SK-MEL-5 (cell line): ENCODE results near the gene LDB3. TPM values are rescaled to one million over a fixed set of nuclear protein-coding genes. Genes with fewer than 3 reads are reported as not detected.

Experiments used
- DNase-seq: peaks from one replicate; pipeline ENCODE4 v3.0.0-alpha.2; 2016; ENCODE audit warnings: low read depth, low spot score
- in situ Hi-C: cut with HindIII; loops from 2 replicates; pipeline ENCODE4 v1.10.0; 2016; ENCODE audit warnings: low sequenced_read_pairs, high pct_unique_total_duplicates, low pct_unique_long_range_greater_than_20kb
- total RNA-seq: library from RNA; depleted of rRNA; stranded (reverse); fragments of >200 nt; shearing (Covaris generic); gene quantifications from 2 replicates; pipeline ENCODE4 v1.2.3, GENCODE V29; 2014

LDB3 gene
- total RNA-seq, 1 experiment from 2014 or later = 0.61 TPM

- no peak for DNase-seq
- in situ Hi-C loops = no loop called here
These were observed 5.7 kb downstream of the LDB3 start for GRCh38 chr10:86673827-86674581.

- in situ Hi-C loops = no loop called here
- DNase-seq = no peak
These were observed 6.6 kb downstream of the LDB3 start for GRCh38 chr10:86674912-86675311.

DNA sequence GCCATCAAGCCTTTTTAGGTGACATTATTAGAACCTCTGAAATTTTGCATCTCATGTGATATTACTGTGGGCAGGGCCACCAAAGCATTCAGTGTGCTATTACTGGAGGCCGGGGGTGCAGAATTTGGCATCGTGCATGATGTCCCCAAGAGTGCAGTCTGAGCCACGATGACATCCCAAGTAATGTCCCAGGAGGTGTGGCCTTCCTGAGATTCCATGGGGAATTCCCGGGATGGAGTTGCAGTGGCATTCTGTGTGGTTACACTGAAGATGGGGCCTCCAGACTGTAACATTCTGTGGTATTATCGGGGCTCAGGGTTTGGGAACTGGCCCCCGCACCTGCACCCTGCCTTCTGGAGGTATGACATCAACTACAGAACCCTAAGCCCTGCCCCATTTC is 9.1 kb downstream of the LDB3 start:
- no peak for DNase-seq

DNA sequence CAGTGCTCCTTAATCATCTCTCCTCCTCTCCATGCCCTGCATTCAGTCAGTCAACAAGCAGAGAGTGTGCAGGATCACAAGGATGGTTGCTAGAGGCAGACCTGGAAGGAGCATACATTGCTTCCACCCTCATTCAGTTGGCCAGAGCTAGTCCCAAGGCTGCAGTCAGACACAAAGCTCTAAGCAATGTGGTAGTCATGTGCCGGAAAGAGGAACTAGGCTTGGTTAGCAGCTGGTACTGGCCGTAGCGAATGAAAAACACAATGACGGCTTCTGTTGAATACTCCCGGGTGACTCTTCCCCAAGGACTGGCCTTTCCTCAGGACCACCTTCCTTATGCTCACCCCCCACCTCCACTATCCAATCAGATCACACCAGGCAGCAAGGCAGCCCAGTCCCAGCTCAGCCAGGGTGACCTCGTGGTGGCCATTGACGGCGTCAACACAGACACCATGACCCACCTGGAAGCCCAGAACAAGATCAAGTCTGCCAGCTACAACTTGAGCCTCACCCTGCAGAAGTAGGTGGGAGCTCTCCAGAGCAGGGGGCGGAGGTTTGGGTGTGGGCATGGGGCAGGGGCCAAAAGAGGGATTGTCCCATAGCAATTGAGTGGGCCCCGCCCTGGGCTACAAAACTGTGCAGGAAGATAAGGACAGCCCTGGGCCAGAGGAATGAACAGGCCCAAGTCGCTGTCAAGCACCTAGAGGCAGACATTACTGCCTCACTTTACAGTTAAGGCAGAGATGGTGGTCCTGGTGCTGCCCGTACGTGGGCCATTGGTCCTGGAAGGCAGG is 10.9 kb downstream of the LDB3 start:
- in situ Hi-C loops = no loop called here

More for the DNA sequence above, 9.1 kb downstream of the LDB3 start:
- in situ Hi-C loops = no loop called here

GRCh38 chr10:86681047-86681446 is 12.7 kb downstream of the LDB3 start:
- in situ Hi-C loops = no loop called here

More for the DNA sequence above, 10.9 kb downstream of the LDB3 start:
- peak; percentile 93 for DNase-seq

DNA sequence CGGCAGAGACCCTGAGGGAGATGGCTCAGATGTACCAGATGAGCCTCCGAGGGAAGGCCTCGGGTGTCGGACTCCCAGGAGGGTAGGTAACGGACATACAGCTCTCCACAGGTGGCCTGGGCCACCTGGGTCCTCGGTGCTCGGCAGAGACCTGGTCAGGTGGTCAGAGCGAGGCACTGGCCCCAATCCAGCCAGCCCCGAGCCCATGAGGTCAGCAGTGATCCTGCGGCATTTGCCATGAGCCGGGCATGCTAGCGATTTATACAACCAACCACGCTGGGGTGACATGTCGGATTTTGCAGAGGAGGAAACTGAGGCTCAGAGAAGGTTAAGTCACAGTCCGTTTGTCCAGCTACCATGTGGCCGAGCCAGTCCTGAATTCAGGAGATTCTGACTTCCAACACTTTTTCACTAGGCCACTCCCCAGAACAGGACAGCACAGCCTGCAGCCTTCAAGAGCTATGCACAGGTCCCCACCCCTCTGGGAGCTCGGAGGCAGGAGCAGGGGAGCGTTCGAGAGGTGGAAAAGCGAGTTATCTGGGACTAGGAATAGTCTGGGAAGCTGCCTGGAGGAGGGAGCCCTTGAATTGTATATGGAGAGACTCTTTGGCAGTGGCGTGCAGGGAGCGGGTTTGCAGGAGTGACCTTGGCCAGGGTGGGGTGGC is 13.5 kb downstream of the LDB3 start:
- in situ Hi-C loops = no loop called here
- no peak for DNase-seq

More at GRCh38 chr10:86681047-86681446, 12.7 kb downstream of the LDB3 start:
- no peak for DNase-seq

- in situ Hi-C loops = no loop called here
These were observed 14.4 kb downstream of the LDB3 start for GRCh38 chr10:86682675-86683074.

GRCh38 chr10:86684331-86685097 is 16.2 kb downstream of the LDB3 start:
- in situ Hi-C loops = no loop called here
- peak; percentile 51 for DNase-seq

More at GRCh38 chr10:86682675-86683074, 14.4 kb downstream of the LDB3 start:
- no peak for DNase-seq

- in situ Hi-C loops = no loop called here
- no peak for DNase-seq
These were observed 17.1 kb downstream of the LDB3 start for GRCh38 chr10:86685416-86685815.

DNA sequence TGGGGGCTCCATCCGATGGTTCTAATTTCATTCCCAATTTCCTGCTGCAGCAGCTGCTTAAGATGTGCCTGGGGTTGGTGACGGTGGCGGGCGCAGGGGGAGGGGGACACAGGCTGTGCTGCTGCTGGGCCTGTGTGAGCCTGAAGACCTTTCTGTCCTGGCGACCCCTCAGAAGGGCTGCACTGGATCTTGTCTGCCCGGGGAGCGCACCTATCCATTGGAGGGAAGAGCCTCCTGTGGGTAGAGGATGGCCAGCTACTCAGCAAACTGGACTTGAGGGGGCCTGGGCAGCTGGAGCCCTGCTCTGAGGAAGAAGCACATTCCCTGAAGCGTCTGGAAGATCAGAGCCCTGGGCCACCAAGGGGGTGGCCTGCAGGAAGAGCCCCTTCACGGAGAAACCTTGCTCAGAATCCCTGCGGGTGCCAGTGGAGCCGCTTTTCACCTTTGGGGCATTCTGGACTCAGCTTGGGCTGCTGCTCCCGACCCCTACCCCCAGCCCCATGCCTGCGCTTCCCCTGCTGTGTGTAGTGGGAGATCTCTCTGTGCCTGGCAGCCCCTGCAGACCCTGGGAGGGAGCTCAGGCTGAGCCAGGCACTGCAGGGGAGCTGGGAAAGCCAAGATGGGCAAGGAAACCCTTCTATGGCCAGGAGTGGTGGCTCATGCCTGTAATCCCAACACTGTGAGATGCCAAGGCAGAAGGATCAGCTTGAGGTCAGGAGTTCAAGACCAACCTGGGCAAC is 17.8 kb downstream of the LDB3 start:
- no peak for DNase-seq
- in situ Hi-C loops = no loop called here

DNA sequence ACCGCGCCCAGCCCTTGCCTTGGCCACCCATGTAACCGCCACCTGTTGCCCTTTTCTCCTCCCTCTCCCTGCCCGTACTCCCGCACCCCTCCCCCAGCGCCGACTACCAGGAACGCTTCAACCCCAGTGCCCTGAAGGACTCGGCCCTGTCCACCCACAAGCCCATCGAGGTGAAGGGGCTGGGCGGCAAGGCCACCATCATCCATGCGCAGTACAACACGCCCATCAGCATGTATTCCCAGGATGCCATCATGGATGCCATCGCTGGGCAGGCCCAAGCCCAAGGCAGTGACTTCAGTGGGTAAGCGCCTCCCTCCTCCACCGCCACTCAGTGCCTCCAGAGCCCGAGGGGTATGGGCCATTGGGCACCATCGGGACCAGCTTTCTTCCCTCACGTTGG is 18.7 kb downstream of the LDB3 start:
- no peak for DNase-seq
- in situ Hi-C loops = no loop called here

- no peak for DNase-seq
- in situ Hi-C loops = no loop called here
These were observed 19.4 kb downstream of the LDB3 start for GRCh38 chr10:86687750-86688149.

GRCh38 chr10:86688398-86688921 is 20.1 kb downstream of the LDB3 start:
- in situ Hi-C loops = no loop called here
- peak; percentile 65 for DNase-seq

GRCh38 chr10:86689146-86689545 is 20.8 kb downstream of the LDB3 start:
- DNase-seq = no peak
- in situ Hi-C loops = no loop called here

DNA sequence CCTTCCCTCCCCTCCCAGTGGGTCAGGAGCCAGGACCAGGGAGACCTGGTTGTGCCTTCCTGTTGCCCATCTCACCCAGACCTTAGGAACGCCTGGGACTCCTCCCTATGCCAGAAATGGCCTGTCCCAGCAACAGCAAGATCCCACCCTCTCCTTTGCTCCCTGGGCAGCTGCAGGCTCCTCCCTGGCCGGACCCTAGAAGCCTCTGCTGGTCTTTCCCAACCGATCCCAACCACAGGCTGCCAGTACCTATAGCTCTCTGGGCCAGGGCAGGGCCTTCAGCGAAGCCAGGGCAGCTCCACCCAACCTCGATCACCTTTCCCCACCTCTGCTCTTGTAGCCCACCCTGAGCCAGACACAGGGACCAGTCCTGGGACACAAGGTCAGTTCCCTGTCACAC is 21.9 kb downstream of the LDB3 start:
- in situ Hi-C loops = no loop called here
- no peak for DNase-seq

DNA sequence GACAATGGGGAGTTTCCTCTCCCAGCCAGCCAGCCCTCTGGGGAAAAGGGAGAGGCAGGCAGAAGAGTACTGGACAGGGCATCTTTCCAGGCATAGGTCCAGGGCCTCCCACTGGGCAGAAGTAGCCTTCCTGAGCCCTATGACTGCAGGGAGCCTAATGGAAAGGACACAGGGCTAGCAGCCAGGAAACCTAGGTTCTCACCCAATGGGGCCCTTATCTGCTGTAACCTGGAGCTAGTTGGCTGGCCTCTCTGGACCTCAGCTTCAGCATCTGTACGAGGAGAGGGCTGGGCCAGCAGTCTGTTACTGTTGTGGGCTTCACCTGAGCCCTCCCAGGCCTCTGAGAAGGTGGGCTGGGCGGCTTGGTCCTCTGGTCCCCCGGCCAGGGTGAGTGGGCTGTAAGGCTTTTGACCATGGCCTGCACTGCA is 22.4 kb downstream of the LDB3 start:
- DNase-seq = no peak
- in situ Hi-C loops = no loop called here
